WI38 (cell line): Measurements from ENCODE around the gene COPB1.
A peak's percentile ranks its signal among the peaks of the same experiment; 100 is the strongest.

ENCODE experiments used
- H3K4me3 ChIP-seq: 2 replicates; pipeline ENCODE4 v1.5.1; 2011; ENCODE audit warnings: low read depth, mild to moderate bottlenecking, control low read depth, low read length
- CTCF ChIP-seq: IDR thresholded peaks from 2 replicates; pipeline ENCODE4 v1.5.1; 2012; ENCODE audit warnings: low read depth, mild to moderate bottlenecking, control low read depth, low read length

Gene COPB1

GRCh38 chr11:14499560-14500180 is at the start of gene COPB1:
Gene COPB1 (minus strand): TSS chr11:14499811. CDS start chr11:14498928, 883 bp downstream.
- peak within 1 kb of the TSS; percentile 94 for H3K4me3 ChIP-seq
- TF ChIP-seq CTCF: no peak

- no peak for TF ChIP-seq CTCF
- no peak overlapping the region for H3K4me3 ChIP-seq
These were observed 47.8 kb upstream of the COPB1 start for GRCh38 chr11:14547440-14547839.

GRCh38 chr11:14546672-14547071 is 47.1 kb upstream of the COPB1 start:
- no peak overlapping the region for H3K4me3 ChIP-seq
- no peak for TF ChIP-seq CTCF

GRCh38 chr11:14544611-14545010 is 45.0 kb upstream of the COPB1 start:
- H3K4me3 ChIP-seq: no peak overlapping the region
- TF ChIP-seq CTCF: no peak

GRCh38 chr11:14543260-14543659 is 43.6 kb upstream of the COPB1 start:
- TF ChIP-seq CTCF: no peak
- H3K4me3 ChIP-seq: no peak overlapping the region

GRCh38 chr11:14542324-14542723 is 42.7 kb upstream of the COPB1 start:
- no peak for TF ChIP-seq CTCF
- H3K4me3 ChIP-seq: no peak overlapping the region

GRCh38 chr11:14541192-14541947 is 41.8 kb upstream of the COPB1 start:
- no peak for TF ChIP-seq CTCF
- H3K4me3 ChIP-seq: no peak overlapping the region
